SKM-1 treated with dmso at 0.1 percent for 144 hours (cell line): ENCODE measurements around the gene CD300LF.

Experiments used
- DNase-seq: peaks from one replicate; lab custom pipeline; 2025; ENCODE audit not compliant: unreplicated experiment; lab: John Stamatoyannopoulos, UW

CD300LF gene

GRCh38 chr17:74712756-74713155, at the start of gene CD300LF:
CD300LF (minus strand) TSS chr17:74712923; CDS start chr17:74712866, 57 bp downstream.
- DNase-seq = peak; percentile 95

GRCh38 chr17:74761931-74762330, 49.2 kb upstream of the CD300LF start:
- DNase-seq = no peak

- no peak for DNase-seq
These were observed 48.7 kb upstream of the CD300LF start for GRCh38 chr17:74761419-74761818.

- no peak for DNase-seq
These were observed 47.8 kb upstream of the CD300LF start for GRCh38 chr17:74760404-74761105.

- DNase-seq = no peak
These were observed 47.2 kb upstream of the CD300LF start for GRCh38 chr17:74759941-74760340.

- DNase-seq = peak; percentile 62
These were observed 46.6 kb upstream of the CD300LF start for GRCh38 chr17:74759243-74759801.

- DNase-seq = no peak
These were observed 46.1 kb upstream of the CD300LF start for GRCh38 chr17:74758848-74759168.

GRCh38 chr17:74757931-74758847, 45.5 kb upstream of the CD300LF start:
- no peak for DNase-seq

GRCh38 chr17:74757502-74757901, 44.8 kb upstream of the CD300LF start:
- DNase-seq = no peak

- DNase-seq = no peak
These were observed 44.2 kb upstream of the CD300LF start for GRCh38 chr17:74756891-74757290.

- no peak for DNase-seq
These were observed 42.8 kb upstream of the CD300LF start for GRCh38 chr17:74755533-74755932.

GRCh38 chr17:74754832-74755231, 42.1 kb upstream of the CD300LF start:
- no peak for DNase-seq

GRCh38 chr17:74752822-74753401, 40.2 kb upstream of the CD300LF start:
- no peak for DNase-seq

- no peak for DNase-seq
These were observed 39.7 kb upstream of the CD300LF start for GRCh38 chr17:74752415-74752814.

GRCh38 chr17:74750327-74751069, 37.8 kb upstream of the CD300LF start:
- DNase-seq = no peak

- no peak for DNase-seq
These were observed 37.3 kb upstream of the CD300LF start for GRCh38 chr17:74750039-74750326.

- no peak for DNase-seq
These were observed 36.7 kb upstream of the CD300LF start for GRCh38 chr17:74749279-74750038.

- DNase-seq = peak; percentile 92
These were observed 36.0 kb upstream of the CD300LF start, which contains the start of gene NHERF1 for GRCh38 chr17:74748529-74749278. NHERF1 (plus strand) TSS chr17:74748628; CDS start chr17:74748847, 219 bp downstream.

- DNase-seq = no peak
These were observed 35.5 kb upstream of the CD300LF start for GRCh38 chr17:74748279-74748528.

GRCh38 chr17:74746922-74747321, 34.2 kb upstream of the CD300LF start:
- peak; percentile 31 for DNase-seq
